ENCODE data around the gene GXYLT1.

- no peak for TF ChIP-seq CTCF (conservative IDR thresholded peaks at IDR 0.05; ENCODE audit: low read depth in 2 of 2)
- no peak for TF ChIP-seq POLR2AphosphoS5 (IDR thresholded peaks at IDR 0.05; ENCODE audit: low read depth)
These were observed 19.2 kb upstream of the GXYLT1 start for GRCh38 chr12:42163913-42164312.
